Caco-2 (cell line): ENCODE measurements around the gene LY86. TPM values are rescaled to one million over a fixed set of nuclear protein-coding genes. Genes with fewer than 3 reads are reported as not detected.

Experiments used
- BruUV-seq: library from RNA; stranded (reverse); fragments of 400-500 nt; replicated peaks from 2 replicates; lab custom pipeline; 2021; lab: Mats Ljungman, UMichigan
- CTCF ChIA-PET: fragments of 300-600 bp; sonication (Branson Sonifier 250); formaldehyde crosslinking; loops from one replicate; lab custom pipeline; 2022; ENCODE audit warnings: antibody characterized with exemption; lab: Charles Lee
- POLR2A ChIA-PET: fragments of 300-600 bp; sonication (Branson Sonifier 250); formaldehyde crosslinking; loops from one replicate; lab custom pipeline; 2022; ENCODE audit warnings: antibody characterized with exemption; lab: Charles Lee
- DNase-seq, 2 experiments: peaks; one replicate each; pipeline versions ENCODE4 v3.0.0 to v3.0.0-alpha.2; 2020 to 2022
- H3K27me3 ChIP-seq: replicated peaks from 2 replicates; pipeline ENCODE4 v1.6.0; 2011; ENCODE audit warnings: low read length; ENCODE audit not compliant: control insufficient read depth, insufficient read depth
- H3K36me3 ChIP-seq: 2 replicates; pipeline ENCODE4 v1.5.1; 2011; ENCODE audit warnings: low read length; ENCODE audit not compliant: control insufficient read depth, insufficient read depth
- H3K4me1 ChIP-seq: fragments of 250-450 bp; sonication (Bioruptor Pico); 2 replicates; pipeline ENCODE4 v1.5.1; 2020; ENCODE audit warnings: mild to moderate bottlenecking
- H3K4me3 ChIP-seq: 2 replicates; pipeline ENCODE4 v1.5.1; 2011; ENCODE audit warnings: low read depth, mild to moderate bottlenecking, control low read depth, low read length
- H3K9me3 ChIP-seq: fragments of 250-450 bp; sonication (Bioruptor Pico); 2 replicates; pipeline ENCODE4 v1.5.1; 2020; ENCODE audit warnings: mild to moderate bottlenecking, moderate library complexity
- H3K27ac Mint-ChIP-seq: one replicate; pipeline ENCODE4 v1.8.0; 2022; ENCODE audit warnings: mixed read lengths; ENCODE audit not compliant: unreplicated experiment
- H3K27me3 Mint-ChIP-seq: one replicate; pipeline ENCODE4 v1.8.0; 2022; ENCODE audit warnings: mixed read lengths; ENCODE audit not compliant: insufficient read depth, unreplicated experiment
- H3K36me3 Mint-ChIP-seq: one replicate; pipeline ENCODE4 v1.8.0; 2022; ENCODE audit warnings: mild to moderate bottlenecking, mixed read lengths; ENCODE audit not compliant: insufficient read depth, unreplicated experiment
- H3K4me1 Mint-ChIP-seq: one replicate; pipeline ENCODE4 v1.8.0; 2022; ENCODE audit warnings: low read depth, mixed read lengths; ENCODE audit not compliant: unreplicated experiment
- H3K4me3 Mint-ChIP-seq: one replicate; pipeline ENCODE4 v1.8.0; 2022; ENCODE audit warnings: mild to moderate bottlenecking, moderate library complexity, mixed read lengths; ENCODE audit not compliant: unreplicated experiment
- H3K9me3 Mint-ChIP-seq: one replicate; pipeline ENCODE4 v1.8.0; 2022; ENCODE audit warnings: mixed read lengths; ENCODE audit not compliant: unreplicated experiment
- CTCF ChIP-seq, 2 experiments: fragments of 200-600 bp in 1 of 2; IDR thresholded peaks; 1 replicate in 1 of 2; 2 replicates in 1 of 2; pipeline versions ENCODE4 v1.5.1 to v1.8.0; 2011 to 2022; ENCODE audit warnings: antibody characterized with exemption in 1 of 2, control low read depth in 1 of 2, inconsistent platforms in 1 of 2, low read depth in 1 of 2, low read length in 1 of 2, mild to moderate bottlenecking in 1 of 2, moderate library complexity in 1 of 2; ENCODE audit not compliant: insufficient read depth in 1 of 2, severe bottlenecking in 1 of 2, unreplicated experiment in 1 of 2
- intact Hi-C: fragments of 100-400 bp; cut with micrococcal nuclease; formaldehyde crosslinking; loops from one replicate; pipeline ENCODE4 v1.10.0; 2022; ENCODE audit not compliant: unreplicated experiment
- total RNA-seq: library from RNA; stranded (reverse); gene quantifications from 2 replicates; pipeline ENCODE4 v1.2.3, GENCODE V29; 2022

LY86 gene
- total RNA-seq, 1 experiment from 2014 or later: not detected

DNA sequence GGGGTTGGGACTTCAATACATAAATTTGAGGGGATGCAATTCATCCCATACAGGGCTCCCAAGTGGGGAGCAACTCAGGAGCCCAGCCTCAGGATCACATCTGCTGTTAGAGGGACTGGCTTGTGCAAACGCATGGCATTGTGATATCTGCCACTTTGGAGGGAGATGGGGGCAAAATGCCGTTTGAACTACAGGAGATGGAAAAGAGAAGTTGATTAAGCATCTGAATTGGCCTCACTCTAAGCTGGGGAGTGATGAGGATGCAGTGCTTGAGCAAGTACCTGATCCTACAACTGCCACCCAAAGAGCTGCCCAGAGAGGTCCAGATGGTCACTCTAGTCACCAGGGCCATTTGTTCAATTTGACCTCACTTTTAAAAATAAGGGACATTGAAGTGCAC, 2.0 kb downstream of the LY86 start:
- Histone ChIP-seq H3K36me3 (no peaks in the 10 kb centered on the region), H3K27me3 (no peaks in the 10 kb centered on the region), H3K4me3 (no peak overlapping the region), H3K9me3 (no peaks in the 10 kb centered on the region), H3K4me1 (no peaks in the 10 kb centered on the region)
- CTCF ChIA-PET: no interaction called here
- no peak for TF ChIP-seq CTCF (IDR thresholded peaks at IDR 0.05; ENCODE audit: insufficient read depth in 1 of 2, low read depth in 1 of 2, low read length in 1 of 2, severe bottlenecking in 1 of 2, unreplicated experiment in 1 of 2)
- no peak overlapping the region for H3K4me3 Mint-ChIP-seq
- H3K36me3 Mint-ChIP-seq: no peaks in the 10 kb centered on the region
- no peak for DNase-seq
- intact Hi-C loops: no loop called here
- no peaks in the 10 kb centered on the region for H3K9me3 Mint-ChIP-seq
- H3K27me3 Mint-ChIP-seq: peaks cover 23% of the 10 kb centered on the region
- H3K27ac Mint-ChIP-seq: no peak overlapping the region
- no TSS peak for BruUV-seq
- POLR2A ChIA-PET: no interaction called here
- no peaks in the 10 kb centered on the region for H3K4me1 Mint-ChIP-seq

DNA sequence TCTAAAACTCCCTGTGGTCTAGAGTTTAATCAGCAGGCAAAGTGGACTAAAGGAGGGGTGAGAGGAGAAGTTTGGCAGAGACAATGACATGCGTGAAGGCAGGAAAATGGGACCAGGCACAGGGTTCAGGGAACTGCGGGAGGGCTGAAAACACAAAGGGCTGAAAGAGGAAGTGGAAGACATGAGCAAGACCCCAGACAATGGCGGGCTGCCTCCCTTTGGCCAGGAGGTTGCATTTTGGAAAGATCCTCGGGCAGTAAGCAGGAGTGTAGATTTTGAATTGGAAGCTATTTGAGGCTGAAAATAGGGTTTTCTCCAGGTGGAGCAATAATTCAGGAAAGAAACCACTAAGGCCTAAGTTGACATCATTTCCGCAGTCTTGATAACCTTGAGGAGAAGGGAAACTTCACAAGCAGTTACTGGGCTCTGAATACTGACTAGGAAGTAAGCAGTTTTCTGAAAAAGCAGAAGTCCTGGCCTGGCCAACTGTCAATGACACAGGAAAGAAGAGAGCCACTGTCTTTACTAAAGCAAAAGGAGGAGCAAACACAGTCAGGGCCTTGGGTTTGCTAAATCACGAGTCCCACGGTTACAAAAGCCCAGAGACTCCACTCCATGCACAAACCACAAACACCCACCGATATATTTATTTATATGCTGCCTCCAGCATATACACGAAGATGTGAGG, 3.4 kb downstream of the LY86 start:
- Mint-ChIP-seq H3K4me3 (no peak overlapping the region), H3K27ac (no peak overlapping the region), H3K4me1 (no peaks in the 10 kb centered on the region), H3K27me3 (peaks cover 24% of the 10 kb centered on the region), H3K36me3 (no peaks in the 10 kb centered on the region), H3K9me3 (no peaks in the 10 kb centered on the region)
- Histone ChIP-seq H3K9me3 (no peaks in the 10 kb centered on the region), H3K4me3 (no peak overlapping the region), H3K4me1 (no peaks in the 10 kb centered on the region), H3K27me3 (no peaks in the 10 kb centered on the region), H3K36me3 (no peaks in the 10 kb centered on the region)
- no TSS peak for BruUV-seq
- POLR2A ChIA-PET: no interaction called here
- CTCF ChIA-PET: no interaction called here
- no peak for TF ChIP-seq CTCF (IDR thresholded peaks at IDR 0.05; ENCODE audit: insufficient read depth in 1 of 2, low read depth in 1 of 2, low read length in 1 of 2, severe bottlenecking in 1 of 2, unreplicated experiment in 1 of 2)
- no peak for DNase-seq
- intact Hi-C loops: no loop called here

GRCh38 chr6:6592826-6593475, 4.4 kb downstream of the LY86 start:
- Mint-ChIP-seq H3K36me3 (no peaks in the 10 kb centered on the region), H3K27me3 (peaks cover 23% of the 10 kb centered on the region), H3K27ac (no peak overlapping the region), H3K4me1 (no peaks in the 10 kb centered on the region), H3K9me3 (no peaks in the 10 kb centered on the region), H3K4me3 (no peak overlapping the region)
- H3K36me3 ChIP-seq: no peaks in the 10 kb centered on the region
- BruUV-seq: no TSS peak
- intact Hi-C loops: no loop called here
- no peak overlapping the region for H3K4me3 ChIP-seq
- TF ChIP-seq CTCF (IDR thresholded peaks at IDR 0.05; ENCODE audit: insufficient read depth in 1 of 2, low read depth in 1 of 2, low read length in 1 of 2, severe bottlenecking in 1 of 2, unreplicated experiment in 1 of 2): no peak
- no peak for DNase-seq
- no peaks in the 10 kb centered on the region for H3K4me1 ChIP-seq
- no peaks in the 10 kb centered on the region for H3K9me3 ChIP-seq
- CTCF ChIA-PET: no interaction called here
- H3K27me3 ChIP-seq: no peaks in the 10 kb centered on the region
- POLR2A ChIA-PET: no interaction called here
